Articular chondrocyte of knee joint (primary cell): ENCODE measurements around the gene EPDR1. TPM values are rescaled to one million over a fixed set of nuclear protein-coding genes. Genes with fewer than 3 reads are reported as not detected.

Source experiments
- total RNA-seq: library from RNA; depleted of rRNA; stranded (reverse); fragments of >200 nt; gene quantifications from 2 replicates; pipeline ENCODE4 v1.2.3, GENCODE V29; 2012

EPDR1 gene
- 50.4 and 108 TPM in 2 replicates for total RNA-seq

GRCh38 chr7:37920305-37920848, at the start of gene EPDR1:
TSS of gene EPDR1 (plus strand) at chr7:37920640. CDS start at chr7:37920940, 300 bp downstream.

DNA sequence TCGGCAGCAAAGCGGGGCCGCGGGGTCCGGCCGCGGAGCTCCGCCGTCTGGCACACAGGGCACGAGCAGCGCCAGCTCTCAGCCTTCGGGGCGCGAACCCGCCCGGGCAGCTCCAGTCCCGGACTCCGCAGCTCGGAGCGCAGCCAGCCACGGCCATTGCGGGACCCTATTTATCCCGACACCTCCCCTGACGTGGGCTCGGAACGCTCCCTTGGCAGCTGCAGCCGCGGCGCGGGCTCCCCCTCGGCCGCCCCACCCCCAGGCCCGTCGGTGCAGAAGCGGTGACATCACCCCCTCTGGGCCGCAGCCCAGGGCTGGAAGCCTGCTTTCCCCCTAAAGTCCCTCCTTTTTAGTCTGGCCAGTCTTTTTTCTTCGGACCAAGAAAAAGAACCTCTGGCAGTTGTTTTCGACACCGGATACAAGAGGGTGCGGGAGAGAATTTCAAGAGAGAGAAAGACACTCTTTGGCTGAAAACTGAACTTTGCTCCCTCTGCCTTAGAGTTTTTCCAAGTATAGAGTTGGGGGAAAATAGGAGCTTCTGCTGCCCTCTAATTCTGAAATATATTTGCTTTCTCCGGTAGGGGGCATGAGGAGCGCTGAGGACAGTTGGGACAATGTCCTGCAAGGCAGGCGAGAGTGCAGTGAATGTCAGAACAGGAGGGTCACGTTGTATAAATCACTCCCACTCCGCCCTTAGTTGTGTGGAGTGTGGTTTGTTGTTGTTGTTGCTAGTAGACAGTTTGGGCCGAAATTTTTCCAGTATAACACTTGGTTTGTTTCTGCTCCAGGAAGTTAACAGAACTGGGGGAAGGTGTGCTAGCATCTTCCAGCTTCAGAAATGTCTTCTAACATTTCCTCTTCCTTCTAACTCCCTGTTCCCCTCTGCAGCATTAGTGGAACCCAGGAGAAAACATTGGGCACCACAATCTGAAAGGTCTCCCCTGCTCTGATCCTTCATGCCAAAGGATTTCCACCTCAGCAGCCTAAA, 3.5 kb upstream of the EPDR1 start, which contains the start of gene SFRP4:
SFRP4 (minus strand) TSS at position 145 of the 988 bp plus-strand sequence. CDS start 280 bp downstream, outside the sequence.

Other genes starting within 250 kb of the EPDR1 start
- 0.32 TPM in 1 of 2 replicates, not detected in the other for gene GPR141, start 236.9 kb upstream of the EPDR1 start, total RNA-seq
- not detected in 2 replicates for gene NME8, start 72.0 kb upstream of the EPDR1 start, total RNA-seq
- 18.7 and 59.5 TPM in 2 replicates for gene SFRP4, start 3.8 kb upstream of the EPDR1 start, total RNA-seq